HG02759 (cell line): ENCODE results near the gene PRPF38A.
"Not testable (repeated sequence)": the region's sequence is repeated elsewhere in the genome, so short reads cannot be mapped to it uniquely, and the experiment has no call there.

Experiments
- ATAC-seq: cut with Tn5 transposase; IDR thresholded peaks from one replicate; pipeline ENCODE4 v1.9.1; 2021; ENCODE audit warnings: mild to moderate bottlenecking, moderate library complexity; ENCODE audit not compliant: unreplicated experiment

The PRPF38A gene, protein sequence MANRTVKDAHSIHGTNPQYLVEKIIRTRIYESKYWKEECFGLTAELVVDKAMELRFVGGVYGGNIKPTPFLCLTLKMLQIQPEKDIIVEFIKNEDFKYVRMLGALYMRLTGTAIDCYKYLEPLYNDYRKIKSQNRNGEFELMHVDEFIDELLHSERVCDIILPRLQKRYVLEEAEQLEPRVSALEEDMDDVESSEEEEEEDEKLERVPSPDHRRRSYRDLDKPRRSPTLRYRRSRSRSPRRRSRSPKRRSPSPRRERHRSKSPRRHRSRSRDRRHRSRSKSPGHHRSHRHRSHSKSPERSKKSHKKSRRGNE

DNA sequence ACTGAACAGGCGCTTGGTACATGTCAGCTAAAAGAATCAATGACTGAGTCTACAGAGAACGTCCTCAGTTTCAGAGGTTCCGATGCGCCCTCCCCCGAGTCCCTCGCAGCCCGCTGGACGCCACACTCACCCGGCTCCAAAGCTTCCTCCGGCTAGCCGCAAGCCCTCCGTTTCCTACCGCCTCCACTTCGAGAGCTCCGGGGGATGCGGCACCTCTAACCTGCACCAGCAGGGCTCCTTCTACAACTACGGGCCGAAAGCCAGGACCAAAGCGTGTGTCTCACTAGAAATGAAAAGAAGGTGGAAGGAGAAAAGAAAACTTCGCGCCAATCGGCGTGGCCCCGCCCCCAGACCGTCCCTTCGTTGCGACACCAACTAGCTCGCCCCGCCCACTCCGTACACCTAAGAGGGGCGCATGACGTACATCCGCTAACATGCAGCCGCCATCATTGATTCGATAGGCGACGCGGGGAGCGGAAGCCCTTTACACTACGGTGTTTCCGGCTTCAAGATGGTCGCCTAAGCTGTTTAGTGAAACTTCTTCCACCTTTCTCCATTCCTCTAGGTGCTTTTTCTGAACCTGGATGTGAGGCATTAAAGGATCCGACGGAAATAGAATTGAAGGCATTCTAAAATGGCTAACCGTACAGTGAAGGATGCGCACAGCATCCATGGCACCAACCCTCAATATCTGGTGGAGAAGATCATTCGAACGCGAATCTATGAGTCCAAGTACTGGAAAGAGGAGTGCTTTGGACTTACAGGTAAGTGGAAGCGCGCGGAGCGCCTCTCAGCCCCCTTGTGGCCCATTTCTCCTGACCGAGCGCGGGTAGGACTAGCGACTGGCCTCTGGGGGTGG lies at the start of gene PRPF38A, which contains the start of gene ORC1:
PRPF38A (plus strand) TSS at position 487 of the 859 bp plus-strand sequence; CDS start at position 635, 148 bp downstream.
ORC1 (minus strand) TSS at position 308 of the 859 bp plus-strand sequence. CDS start 2,200 bp downstream, outside the sequence.
- peak; percentile 94 for ATAC-seq

DNA sequence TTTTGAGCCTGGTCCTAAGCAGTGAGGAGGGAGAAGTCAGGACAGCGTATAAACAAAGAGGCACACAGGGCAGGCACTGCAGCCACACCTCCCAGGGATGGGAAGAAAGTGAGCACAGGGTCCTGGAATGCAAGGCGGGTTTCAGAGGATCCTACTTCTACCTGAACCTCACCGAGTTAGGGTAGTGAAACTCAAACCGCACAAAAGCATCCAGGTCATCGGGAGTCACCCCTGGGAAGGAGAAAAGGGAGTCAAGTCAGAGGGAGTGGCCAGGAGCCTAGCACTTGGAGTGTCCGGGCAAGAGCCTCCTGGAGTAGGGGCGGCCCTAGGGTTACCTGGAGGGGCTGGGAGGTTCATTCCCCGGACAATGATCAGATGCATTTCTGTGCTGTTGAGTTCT lies 49.0 kb upstream of the PRPF38A start:
- no peak for ATAC-seq

DNA sequence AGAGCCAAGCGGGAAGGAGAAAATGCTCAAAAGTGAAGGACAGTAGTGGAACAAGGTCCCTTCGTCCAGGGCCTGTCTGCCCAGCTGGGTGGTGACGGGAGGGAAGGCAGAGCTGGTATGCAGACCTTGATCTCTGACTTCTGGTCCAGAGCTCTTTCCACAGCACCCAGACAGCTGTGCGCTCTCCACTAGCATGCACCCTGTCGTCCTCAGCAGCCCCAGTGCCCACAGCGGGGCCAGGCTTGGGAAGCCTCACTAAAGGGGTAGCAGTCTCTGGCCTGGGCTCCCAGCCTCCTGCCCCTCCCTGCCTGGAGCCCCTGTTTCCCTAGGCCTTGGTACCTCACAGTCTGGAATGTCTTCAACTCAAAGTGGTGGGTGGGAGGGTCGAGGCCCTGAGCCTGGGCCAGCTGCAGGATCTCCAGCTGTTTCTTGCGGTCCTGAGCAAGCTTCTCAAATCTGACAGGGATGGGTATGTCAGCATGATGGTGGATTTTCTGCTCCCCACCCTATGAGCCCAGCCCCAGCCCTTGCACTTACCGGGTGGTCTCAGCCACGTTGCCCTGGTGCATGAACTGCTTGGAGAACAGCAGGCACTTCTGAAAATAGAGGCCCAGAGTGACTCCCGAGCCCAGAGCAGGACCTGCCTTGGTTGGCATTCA lies 48.4 kb upstream of the PRPF38A start:
- ATAC-seq: no peak

DNA sequence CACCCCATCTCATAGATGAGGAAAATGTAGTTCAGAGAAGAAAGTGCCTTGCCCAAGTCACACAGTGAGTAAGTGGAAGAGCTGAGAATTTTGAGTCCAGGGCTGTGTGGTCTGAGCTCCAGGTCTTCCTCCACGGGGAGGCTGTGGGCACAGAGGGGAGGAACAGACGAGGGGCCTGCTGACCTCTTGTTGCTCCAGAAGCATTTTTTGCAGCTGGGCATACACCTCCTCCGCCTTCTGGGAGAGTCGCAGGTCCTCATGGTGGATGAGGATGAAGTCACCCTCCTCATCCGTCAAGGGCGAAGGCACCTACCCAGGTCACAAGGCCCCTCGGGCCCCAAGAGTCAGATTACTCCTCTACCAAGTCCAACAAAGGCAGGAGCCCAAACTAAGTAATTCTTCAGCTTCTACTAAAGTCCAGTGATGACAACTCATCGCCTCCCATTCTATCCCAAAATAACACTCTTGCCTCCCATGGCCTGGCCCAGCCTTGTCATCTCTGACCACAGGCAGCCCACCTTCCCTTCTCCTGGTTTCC lies 47.5 kb upstream of the PRPF38A start:
- no peak for ATAC-seq

DNA sequence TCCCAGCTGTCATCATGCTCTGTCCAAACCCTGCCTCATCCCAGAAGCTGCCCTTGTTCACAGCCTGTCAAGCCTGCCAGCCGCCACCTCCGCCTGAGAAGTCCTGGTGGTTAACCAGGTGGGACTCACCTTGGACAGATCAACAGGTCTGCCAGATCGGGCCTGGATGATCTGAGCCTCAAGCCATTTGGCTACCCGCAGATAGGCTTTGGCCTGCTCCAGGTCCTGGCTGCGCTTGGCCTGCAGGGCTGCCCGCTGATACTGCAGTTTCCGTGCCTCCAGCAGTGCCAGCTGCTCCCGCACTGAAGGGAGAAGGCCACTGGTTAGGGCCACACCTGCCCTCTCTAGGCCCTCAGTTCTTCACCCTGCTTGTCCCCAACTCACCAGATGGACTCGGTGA lies 47.0 kb upstream of the PRPF38A start:
- no peak for ATAC-seq

DNA sequence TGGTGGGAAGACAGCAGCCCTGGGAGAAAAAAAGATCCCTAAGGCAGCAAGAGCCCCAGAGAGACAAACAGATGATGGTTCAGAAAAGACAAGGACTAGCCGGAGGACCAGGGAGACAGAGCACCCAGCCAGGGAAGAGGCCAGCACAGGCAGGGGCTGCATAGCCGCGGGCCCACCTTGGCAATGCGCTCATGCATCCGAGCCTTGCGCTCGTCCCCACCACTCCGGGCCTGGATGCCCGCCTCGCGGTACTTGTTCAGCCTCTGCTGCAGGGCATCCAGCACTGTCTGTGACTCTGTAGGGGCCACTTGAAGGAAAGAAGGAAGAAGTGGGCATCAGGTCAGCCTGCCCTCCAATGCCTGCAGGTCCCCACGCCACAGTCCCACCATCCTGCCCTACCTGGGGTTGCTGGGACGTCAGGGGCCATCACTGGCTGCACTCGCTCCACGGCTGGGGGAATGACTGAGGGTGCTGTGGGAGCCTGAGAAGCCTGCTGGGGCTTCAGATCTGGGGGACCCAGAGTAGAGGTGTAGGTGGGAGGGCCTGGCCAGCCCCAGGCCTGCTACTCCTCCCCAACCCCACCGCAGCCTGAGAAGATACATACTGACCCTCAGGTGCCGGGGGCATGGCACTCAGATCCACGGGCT lies 45.4 kb upstream of the PRPF38A start:
- no peak for ATAC-seq

DNA sequence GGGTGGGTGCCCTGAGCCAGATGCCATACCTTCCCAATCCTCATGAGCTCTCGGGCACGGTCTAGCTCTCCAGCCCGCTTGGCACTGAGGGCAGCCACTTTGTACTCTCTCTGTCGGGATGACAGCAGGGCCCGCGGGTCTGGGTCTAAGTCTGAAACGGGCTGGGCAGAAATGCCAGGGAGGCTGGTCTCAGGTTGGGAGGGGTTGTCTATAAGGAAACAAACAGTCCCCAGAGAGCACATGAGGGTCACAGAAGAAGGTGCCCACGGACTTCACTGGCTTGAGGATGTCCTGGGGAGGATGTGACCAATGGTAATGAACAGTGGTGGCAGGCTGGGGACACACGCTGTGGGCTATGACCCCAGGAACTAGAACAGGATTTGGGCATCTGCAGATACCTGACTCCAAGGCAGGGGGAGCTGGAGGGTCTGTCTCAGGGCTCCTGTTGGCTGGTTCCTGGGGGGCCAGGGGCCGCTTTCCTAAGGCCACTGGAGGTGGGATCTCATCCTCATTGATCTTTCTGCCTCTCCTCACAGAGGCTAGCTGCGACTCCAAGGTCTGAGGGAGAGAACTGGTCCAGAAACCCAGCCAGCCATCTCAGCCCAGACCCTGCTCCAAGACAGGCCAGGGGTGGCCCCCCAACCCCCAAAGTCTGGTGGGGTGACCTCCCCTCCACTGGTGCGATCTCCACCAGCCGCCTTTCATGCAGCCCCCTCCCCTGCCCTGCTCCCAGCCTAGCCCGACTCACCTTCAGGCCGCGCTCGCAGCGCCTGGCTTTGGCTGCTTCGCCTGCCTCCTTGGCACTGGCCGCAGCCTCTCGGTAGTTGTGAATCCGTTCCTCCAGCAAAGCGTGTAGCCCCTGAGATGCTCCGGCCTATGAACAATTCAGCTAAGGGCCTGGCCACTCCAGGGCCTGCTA lies 44.5 kb upstream of the PRPF38A start:
- ATAC-seq: no peak

DNA sequence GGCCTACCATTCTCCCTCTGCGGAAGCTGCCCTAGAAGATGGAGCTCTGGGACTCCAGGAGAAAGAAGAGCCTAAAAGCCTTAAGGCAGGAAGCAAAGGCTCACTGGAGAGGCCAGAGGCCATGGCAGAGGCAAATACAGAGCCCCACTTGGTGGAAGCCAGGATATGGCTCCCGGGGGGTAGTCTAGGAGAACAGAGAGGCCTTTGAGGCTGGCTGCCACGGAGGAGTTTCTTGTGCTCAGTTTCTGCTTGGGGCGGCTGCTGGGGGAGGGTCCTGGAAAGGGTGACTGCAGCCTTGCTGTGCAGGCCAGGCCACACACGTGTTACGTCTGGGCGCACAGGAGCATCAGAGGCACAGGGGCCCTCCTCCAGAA lies 43.8 kb upstream of the PRPF38A start:
- no peak for ATAC-seq

DNA sequence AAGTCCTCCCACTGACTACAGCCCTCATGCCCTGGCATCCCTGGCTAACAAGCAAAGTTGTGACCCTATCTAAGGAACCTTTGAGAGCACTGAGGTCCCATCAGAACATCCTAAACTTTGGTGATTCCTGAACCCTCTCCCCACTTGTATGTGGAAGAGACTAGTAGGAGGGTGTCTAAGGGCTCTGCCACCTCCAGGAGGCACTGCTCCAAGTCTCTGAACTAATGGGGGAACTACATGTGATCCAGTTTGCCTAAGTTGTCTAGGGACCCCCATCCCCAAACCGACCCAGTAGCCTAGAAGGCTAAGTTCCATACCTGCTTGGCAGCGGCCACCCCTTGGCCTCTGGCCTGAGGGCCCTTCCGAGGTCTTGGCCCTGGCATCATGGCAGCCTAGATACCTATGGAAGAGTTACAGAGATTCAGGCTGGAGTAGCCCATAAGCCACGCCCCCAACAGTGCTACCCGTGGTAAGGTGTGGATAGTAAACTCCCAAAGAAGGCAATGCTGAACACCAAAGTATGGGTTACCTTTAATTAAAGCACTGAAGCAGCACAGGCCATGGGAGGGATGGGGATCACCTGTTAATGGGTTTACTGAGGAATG lies 40.1 kb upstream of the PRPF38A start:
- ATAC-seq: no peak

DNA sequence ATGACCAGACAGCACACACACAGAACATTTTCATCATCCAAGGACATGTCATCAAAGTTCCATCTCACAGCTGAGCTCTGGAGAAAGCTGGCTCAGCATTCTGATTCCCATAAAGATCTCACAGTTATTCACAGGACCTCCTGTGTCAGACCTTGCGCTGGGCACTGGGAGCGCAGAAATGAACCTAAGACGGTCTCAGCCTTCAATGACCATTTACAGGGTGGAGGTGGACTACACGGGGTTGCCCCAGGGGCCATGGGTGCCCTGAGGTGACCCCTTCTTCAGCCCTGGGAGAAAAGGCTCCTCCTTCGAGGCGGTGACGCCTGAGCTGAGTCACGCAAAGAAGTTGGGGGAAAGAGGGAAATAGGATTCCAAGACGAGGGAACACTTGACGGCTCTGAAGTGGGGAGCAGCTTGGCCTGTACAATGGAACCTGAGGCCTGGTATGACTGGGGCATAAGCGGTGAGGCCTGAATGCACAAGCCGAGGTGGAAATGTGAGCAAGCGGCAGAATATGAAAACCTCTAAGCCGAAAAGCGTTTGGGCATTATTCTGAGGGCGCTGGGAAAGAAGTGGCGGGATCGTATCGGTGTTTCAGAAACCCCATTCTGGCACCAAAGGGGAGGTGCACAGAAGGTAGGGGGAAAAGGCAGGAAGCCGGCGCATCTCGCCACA lies 39.2 kb upstream of the PRPF38A start:
- no peak for ATAC-seq

DNA sequence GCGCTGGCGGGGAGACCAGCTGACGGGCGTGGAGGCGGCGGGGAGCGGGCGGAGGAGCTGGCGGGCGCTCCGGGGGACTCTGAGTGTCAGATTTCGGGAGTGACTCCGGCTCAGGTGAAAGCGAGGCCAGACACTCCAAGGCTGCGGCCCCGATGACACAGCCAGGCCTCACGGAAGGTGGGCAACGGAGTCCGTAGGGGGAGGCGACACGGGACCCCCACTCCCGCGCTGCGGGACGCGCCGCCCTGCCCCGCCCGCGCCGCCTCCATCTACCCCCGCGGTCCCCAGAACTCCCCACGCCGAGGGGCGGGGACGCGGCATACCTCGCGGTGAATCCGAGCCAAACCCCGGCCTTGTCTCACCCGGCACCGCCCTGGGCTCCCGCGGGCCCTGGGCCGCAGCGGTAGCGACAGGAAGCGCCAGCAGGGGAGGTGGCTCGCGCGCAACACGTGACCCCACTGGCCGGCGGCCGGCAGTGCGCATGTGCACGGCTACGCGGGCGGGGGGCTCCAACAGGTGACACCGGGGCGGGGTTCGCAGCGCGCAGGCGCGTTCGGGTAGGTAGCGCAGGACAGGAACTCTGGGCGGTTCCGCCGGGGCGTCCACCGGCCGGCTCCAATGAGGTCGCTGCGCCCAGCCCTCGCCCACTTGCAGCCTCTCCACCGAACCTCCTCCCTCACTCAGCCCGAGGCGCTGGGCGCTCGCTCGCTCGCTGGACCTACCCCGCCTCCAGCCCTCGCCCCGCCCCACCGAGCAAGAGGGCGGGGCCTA lies 38.5 kb upstream of the PRPF38A start, which contains the start of gene CC2D1B:
CC2D1B (minus strand) TSS at position 460 of the 771 bp plus-strand sequence. CDS start 1,585 bp downstream, outside the sequence.
- ATAC-seq: peak; percentile 94

DNA sequence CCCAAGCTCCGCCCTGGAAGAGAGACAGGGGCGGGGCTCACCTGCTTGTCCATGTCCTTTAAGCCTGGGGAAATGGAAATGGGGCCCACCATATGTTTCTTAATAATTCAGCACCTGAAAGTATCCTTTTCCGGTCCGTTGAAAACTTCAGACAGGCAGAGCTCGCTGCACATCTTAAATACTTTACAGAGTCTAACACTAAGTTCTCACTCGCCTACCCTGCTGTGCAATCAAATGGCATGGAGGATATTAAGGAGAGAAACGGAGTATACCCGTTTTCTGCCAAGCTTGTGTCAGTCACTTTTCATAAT lies 37.9 kb upstream of the PRPF38A start:
- no peak for ATAC-seq

DNA sequence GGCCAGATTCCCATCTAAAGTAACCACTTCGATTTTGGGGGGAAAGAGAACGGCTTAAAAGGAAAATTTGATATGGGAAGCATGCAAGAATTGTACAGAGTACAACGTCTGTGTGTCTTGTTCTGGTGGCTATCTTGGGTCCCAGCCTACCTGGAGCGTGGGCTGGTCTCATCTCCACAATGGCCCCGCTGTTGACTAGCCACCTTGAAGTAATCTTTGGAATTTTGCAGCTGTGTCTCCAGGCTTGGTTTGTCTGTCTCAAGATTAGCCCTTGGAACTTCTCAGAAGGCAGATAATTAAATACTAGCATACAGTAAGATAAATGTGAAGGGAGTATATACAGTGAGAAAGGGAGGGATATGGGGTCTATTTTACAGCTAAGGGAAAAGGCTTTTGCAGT lies 37.1 kb upstream of the PRPF38A start:
- no peak for ATAC-seq

DNA sequence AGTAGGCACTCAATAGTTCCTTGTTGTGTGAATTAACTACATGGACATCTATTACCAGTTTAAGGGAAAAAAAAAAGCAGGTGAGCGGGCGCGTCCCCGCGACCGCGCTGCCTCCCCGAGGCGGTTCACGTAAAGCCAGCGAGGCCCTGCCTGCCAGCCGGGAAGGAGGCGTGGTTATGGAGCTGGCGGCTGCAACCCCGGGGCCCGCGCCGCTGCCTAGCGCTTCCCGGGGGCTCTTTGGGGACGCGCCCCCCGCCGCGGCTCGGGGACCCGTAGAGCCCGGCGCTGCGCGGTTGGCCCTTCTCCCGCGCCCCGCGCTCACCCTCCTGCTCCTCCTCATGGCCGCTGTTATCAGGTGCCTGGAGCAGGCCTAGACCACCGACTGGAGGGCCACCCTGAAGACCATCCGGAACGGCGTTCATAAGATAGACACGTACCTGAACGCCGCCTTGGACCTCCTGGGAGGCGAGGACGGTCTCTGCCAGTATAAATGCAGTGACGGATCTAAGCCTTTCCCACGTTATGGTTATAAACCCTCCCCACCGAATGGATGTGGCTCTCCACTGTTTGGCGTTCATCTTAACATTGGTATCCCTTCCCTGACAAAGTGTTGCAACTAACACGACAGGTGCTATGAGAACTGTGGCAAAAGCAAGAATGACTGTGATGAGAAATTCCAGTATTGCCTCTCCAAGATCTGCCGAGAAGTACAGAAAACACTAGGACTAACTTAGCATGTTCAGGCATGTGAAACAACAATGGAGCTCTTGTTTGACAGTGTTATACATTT lies 35.8 kb upstream of the PRPF38A start:
- ATAC-seq: no peak

DNA sequence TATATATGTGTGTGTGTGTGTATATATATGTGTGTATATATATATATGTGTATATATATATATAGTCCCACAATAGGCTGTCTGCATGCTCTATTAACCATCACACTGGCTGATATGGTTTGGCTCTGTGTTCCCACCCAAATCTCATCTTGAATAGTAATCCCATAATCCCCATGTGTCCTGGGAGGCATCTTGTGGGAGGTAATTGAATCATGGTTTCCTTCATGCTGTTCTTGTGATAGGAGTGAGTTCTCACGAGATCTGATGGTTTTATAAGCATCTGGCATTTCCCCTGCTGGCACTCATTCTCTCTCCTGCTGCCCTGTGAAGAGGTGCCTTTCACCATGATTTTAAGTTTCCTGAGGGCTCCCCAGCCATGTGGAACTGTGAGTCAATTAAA lies 34.6 kb upstream of the PRPF38A start:
- not testable (repeated sequence) for ATAC-seq

DNA sequence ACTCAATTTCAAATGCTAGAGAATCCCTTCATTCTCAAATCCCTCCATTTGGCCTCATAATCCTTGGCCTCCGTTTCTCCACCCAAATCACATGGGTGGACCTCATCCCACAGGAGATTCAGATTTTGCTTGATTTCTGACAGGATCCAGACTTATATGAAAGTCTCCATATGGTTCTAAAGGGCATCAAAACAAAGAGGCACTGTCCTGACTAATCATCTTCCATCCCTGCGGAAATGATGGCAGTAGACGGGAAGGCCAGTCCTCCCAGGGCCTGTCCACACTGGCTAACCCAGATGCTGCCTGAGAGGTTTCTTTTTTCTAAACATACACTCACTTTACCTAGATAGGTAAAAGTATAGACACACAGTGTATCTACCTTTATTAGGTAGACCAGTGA lies 19.0 kb upstream of the PRPF38A start:
- ATAC-seq: no peak

DNA sequence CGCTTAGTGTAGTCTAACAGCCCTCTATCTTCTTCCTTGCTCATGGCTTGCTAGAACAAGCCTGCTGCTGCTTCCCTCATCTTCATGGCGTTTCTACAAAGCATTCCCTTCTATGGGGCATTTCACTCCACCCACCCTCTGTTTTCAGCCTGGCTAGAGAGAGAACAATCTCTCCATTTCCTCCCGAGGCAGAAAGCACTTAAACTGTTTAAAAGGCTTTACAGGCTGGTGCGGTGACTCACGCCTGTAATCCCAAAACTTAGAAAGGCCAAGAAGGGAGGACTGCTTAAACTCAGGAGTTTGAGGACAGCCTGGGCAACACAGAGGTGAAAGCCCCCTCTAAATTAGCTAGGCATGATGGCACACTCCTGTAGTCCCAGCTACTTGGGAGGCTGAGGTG lies 17.9 kb upstream of the PRPF38A start:
- ATAC-seq: no peak
